HG03520 (cell line): ENCODE results near the gene GTPBP10.

Source experiments
- ATAC-seq: cut with Tn5 transposase; IDR thresholded peaks from one replicate; pipeline ENCODE4 v1.9.1; 2021; ENCODE audit warnings: mild to moderate bottlenecking, moderate library complexity; ENCODE audit not compliant: unreplicated experiment

The GTPBP10 gene

GRCh38 chr7:90351987-90352386 is 5.5 kb downstream of the GTPBP10 start:
- no peak for ATAC-seq

DNA sequence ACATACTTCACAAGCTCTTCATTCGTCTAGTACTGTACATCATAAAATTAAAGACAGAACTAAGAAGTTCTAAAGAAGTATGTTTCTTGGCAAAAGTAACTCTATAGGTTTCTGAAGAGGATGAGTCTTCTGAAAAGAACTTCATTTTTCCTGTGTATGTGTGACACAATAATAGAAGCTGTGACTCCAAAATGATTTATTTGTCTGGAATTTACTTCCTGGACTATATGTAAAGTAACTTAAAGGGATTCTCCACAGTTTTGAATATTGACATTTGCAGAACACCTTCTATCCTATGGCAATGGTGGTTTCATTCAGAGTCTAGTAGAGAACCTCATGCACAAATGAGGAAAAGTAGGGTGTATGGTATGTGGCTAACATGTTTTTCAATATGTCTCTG is 36.9 kb downstream of the GTPBP10 start:
- ATAC-seq: no peak

- ATAC-seq: no peak
These were observed 37.3 kb downstream of the GTPBP10 start for GRCh38 chr7:90383861-90384260.

DNA sequence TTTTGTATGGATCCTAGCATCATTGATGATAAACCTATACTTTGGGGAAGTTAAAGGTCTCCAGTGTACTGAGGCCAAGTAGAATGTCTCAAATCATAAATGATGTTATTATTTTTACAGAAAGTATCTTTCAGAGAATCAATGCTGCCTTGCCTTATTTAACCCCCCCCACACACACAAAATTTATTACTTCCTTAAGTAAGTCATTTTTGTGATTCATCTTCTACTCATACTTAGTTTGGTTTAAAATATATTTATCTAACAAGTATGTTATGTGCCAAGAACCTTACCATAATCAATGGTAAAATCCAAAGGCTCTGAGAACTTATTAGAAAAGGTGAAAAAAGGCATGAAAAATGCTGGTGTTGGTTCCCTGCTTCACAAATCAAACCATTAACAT is 37.9 kb downstream of the GTPBP10 start:
- no peak for ATAC-seq

GRCh38 chr7:90387470-90388240 is 41.1 kb downstream of the GTPBP10 start:
- no peak for ATAC-seq

DNA sequence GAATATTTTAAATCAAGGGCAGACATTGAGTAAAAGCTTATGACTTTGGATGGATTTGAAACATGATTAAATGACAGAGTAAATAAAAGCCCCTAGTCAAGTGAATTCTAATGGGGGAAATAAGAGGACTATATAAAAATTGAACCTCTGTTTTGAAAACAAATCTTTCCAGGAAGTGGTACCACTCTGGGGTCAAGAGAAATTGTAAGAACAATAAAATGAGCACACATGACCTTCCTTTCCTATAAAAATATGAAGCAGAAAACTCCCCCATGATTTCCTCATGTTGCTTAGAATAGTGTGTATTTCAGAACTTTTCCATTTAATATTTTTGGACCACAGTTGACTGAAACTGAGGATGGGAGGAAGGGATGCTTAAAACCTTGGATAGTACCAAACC is 44.4 kb downstream of the GTPBP10 start:
- ATAC-seq: no peak

DNA sequence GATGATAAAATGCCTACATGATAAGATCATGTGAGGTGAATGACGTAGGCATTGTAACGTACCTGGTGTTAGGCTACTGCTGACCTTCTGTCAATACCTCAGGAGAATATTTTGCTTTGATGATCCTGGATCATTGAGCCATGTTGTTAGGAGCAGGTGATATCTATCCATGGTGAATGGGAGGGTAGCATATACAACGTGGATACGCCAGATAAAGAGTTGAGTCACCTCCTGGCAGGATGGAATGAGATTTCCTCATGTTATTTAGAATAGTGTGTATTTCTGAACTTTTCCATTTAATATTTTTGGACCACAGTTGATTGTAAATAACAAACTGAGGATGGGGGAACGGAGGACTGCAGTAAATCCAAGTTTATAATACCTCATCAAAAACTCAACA is 45.0 kb downstream of the GTPBP10 start:
- no peak for ATAC-seq

DNA sequence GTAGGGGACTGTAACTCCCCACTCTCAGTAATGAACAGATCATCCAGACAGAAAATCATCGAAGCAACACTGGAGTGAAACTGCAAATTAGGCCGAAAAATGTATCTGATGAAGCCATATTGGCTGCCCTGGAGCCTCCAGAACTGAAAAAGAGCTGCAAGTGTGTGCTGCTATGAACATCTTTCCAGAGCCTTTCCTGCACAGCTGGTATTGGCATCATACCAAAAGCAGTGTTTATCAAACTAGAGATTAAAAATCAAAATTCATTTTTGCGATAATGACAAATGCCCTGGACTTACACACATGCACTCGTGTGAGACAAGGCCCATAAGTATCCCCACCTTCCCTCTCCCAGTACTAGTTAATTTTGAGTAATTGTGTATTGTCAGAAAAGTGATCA is 49.9 kb downstream of the GTPBP10 start:
- no peak for ATAC-seq

DNA sequence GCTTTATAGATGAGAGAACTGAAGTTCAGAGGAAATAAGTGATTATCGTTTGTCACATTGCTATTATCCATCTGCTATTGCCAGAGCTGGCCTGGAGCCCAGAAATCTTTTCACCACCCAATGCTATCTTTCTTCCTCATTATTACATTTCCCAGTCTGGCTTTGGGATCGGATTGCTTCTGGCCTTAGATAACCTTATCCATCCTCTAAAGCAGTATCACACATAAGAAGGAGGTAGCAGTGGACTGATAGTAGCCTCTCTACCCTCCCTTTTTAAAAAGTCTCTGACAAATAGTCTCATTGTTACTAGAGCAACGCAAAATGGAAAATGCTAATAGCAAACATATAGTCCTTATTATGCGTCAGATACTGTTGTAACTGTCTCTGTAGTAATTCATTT is 55.5 kb downstream of the GTPBP10 start:
- ATAC-seq: no peak

DNA sequence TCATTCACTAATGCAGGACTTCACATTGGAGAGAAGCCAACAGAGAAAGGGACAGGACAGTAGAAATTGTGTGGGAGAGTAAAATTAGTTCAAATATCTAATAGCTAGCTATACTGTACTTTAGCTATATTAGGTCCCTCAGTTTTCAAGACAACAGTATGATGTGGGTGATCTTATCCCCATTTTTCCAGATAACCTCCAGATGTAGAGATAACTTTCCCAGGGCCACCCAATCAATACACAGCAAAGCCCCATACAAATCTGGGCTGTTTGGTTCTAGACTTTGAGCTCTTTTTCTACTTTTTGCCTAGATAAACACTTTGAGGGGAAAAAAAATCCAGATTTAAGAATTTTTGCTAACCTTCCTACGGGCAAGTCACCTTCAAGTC is 56.3 kb downstream of the GTPBP10 start:
- no peak for ATAC-seq

DNA sequence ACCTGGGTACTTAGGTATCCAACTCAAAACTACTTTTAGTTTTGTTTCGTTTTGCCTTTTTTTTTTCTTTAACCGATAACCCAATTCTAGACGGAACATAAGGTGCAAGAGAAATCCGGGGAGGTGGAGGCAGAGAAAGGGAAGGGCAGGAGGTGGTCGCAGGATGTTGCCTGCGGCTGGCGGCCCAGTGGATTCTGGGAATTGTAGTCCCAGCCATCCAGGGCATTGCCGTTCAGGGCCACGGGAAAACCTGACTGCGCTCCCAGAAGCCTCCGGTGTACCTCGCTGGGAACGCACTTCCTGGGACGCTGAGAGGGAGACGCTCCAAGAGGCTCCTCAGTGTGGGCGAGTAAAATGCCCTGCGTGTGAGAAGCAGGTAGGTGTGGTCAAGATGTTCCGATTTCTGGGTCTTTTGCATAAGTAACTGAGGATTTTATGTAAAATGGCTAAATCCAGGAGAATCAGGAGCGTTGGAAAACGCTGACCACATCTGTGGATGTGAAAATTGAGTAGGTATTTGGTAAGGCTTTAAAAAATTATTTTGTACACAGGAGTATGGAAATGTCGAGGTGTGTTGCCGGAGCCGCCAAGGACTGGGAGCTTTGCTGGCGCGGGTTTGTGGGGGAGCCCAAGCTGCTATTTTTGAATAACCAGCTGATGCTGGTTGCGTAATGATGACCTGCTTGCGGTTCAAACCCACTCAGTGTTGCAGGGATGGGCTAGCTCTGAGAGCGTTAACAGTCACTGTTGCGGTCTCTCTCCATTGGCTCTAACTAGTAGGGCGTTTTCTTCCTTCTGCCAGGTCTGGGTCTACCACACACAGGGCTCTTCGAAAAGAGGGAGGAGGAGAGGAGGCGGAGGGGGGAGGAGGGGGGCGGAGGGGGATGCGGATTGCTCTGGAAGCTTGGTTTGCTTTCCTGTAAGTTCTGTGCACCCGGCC is 56.9 kb downstream of the GTPBP10 start, which contains the start of gene CLDN12:
CLDN12 (plus strand) TSS at position 288 of the 940 bp plus-strand sequence. CDS start 9,216 bp downstream, outside the sequence.
- peak; percentile 98 for ATAC-seq

DNA sequence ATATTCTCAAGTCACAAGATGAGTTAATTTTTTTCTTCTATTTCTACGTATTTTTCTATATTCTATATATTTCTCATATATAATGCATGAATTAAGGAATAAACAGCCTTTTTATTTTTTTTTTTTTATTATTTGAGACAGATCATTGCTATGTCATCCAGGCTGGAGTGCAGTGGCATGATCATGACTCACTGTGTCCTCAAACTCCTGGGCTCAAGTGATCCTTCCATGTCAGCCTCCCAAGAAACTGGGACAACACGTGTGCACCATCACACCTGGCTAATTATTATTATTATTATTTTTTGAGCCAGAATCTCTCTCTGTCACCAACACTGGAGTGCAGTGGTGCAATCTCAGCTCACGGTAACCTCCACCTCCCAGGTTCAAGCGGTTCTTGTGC is 58.3 kb downstream of the GTPBP10 start:
- no peak for ATAC-seq

DNA sequence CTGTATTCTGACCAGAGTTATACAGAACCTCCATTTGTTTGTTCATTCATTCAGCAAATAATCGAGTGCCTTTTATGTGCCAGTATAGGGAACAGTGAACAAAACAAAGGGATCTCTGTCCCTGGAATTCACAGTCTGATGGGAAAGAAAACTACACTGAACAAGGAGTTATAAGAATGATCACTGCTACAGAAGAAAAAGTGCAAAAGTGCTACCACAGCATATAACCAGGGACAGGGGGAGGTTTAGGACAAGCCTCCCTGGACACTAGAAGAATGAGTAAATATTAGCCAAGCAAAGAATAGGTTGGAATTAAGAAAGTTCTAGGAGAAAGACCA is 60.9 kb downstream of the GTPBP10 start:
- ATAC-seq: no peak

DNA sequence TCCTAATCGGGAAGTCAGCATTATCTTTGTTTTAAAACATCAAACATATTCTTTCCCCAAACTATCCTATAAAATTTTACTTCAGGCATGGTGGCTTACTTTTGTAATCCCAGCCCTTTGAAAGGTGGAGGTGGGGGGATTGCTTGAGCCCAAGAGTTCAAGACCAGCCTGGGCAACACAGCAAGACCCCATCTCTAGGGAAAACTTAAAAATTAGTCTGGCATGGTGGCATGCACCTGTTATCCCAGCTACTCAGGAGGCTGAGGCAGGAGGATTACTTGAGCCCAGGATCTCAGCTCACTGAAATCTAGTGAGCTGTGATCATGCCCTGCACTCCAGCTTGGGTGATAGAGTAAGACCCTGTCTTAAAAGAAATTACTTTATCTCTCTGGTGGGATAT is 61.6 kb downstream of the GTPBP10 start:
- no peak for ATAC-seq

GRCh38 chr7:90409667-90410066 is 63.2 kb downstream of the GTPBP10 start:
- ATAC-seq: no peak

- ATAC-seq: no peak
These were observed 65.0 kb downstream of the GTPBP10 start for GRCh38 chr7:90411510-90411909.

- no peak for ATAC-seq
These were observed 66.1 kb downstream of the GTPBP10 start for GRCh38 chr7:90412458-90413184.

- ATAC-seq: no peak
These were observed 66.6 kb downstream of the GTPBP10 start for GRCh38 chr7:90413185-90413528.

GRCh38 chr7:90421651-90422050 is 75.1 kb downstream of the GTPBP10 start:
- no peak for ATAC-seq

GRCh38 chr7:90424720-90425119 is 78.2 kb downstream of the GTPBP10 start:
- ATAC-seq: peak; percentile 97

DNA sequence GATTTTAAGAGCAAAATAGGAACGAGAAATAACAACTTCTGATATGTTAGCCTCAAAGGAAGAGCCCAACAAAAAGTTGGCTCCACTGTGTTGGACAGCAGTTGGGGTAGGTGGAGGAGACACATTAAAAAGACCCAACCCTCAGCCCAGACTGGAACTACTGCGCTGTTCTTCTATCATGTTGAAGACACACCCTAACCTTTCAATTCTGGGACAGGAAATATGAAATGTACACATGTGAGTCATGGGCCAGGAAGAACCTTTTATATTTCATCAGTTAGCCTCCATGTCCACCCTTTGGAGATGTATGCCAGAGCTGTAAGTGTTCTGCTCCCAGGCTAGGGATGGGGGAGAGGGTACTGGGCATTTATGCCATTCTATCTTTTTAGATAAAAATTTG is 78.9 kb downstream of the GTPBP10 start:
- no peak for ATAC-seq
